Stimulated activated CD4-positive, alpha-beta T cell treated with anti-CD3 and anti-CD28 coated beads, Interleukin-2, amount 100 ng/mL, for 4 hours (primary cell): ENCODE results near the gene CDCP2.
"Not testable (repeated sequence)": the region's sequence is repeated elsewhere in the genome, so short reads cannot be mapped to it uniquely, and the experiment has no call there.

Source experiments
- DNase-seq: peaks from one replicate; pipeline ENCODE4 v3.0.0-alpha.2; 2020; ENCODE audit warnings: low read depth

The CDCP2 gene

DNA sequence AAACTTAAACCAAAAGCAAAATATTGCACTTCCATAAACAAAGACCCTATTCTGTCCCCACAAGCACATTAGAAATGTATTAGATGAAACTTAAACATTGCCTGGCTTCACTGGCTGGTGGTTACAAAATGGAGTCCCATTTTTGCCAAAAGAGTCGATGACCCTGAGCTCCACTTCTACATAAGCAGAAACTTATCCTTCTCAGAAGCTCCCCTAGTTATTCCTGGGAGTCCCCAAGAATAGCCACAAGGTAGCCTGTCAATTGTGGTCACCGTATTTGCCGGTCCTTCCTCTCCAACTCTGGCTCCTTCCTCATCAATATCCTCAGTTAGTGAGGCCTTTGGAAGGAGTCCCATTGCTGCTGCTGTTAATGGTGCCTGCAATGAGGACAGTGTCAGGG, 37.3 kb downstream of the CDCP2 start:
- no peak for DNase-seq

DNA sequence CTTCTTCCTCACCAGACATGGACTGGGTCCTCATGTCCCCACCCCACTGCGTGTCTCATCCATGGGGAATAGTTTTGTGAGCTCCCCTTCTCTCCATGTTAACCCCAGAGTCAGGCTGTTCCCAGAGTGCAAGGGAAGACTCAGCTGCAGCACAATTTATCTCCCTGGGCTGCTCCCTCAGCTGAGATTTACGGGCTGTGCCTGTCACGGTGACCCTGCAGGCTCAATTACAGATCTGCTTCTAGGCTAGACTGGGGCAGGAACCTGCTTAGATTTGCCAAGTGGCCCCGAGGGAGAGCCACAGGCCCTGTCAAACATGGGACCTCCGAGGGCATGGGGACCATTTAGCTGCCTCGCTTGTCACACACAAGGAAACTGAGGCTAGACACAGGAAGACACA, 37.8 kb downstream of the CDCP2 start:
- DNase-seq = no peak

DNA sequence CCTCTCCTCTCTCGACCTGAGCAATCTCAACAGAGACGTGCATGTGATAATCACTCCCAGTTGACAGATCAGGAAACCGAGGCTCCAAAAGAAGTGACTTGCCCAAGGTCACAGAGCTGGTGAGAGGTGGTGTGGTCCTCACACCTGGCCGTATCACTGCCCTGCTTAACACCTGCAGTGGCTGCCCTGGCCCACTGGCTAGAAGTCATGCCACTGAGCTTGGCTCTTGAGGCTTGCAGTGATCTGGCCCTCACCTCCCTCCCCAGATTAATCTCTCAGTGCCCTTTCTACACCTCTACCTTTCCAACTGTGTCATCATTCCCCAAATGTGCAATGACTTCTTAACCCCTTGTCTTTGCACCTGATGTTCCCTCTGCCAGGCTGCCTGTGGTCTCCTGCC, 38.8 kb downstream of the CDCP2 start:
- DNase-seq = no peak

DNA sequence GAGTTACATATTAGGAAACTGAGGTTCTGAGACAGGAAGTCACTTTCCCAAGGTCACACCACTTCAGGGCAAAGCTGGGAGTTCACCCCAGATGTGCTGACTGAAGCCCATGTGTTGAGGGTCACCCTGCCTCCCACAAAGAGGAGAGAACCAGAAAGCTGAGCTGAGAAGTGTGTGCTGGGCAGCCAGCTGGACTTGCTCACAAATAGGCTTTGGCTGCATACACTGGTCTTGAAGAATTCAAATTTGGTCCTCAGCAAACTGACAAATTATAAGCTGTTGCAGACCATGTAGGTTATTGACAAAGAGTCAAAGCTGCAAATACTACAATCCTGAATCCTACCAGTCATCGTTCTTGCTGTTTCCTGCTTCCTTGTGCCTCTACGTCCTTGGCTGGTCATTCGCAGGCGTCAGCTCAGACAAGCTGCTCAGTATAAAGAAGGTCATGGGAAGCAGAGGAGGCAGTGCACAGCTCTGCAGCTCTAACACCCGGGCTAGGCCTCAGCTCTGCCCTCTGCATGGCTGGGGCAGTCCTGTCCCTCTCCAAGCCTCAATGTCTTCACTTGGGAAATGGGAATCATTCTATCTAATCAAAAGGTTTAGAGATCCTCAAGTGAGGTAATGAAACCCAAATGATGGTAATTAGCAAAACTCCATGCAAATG, 40.0 kb downstream of the CDCP2 start:
- DNase-seq = no peak

DNA sequence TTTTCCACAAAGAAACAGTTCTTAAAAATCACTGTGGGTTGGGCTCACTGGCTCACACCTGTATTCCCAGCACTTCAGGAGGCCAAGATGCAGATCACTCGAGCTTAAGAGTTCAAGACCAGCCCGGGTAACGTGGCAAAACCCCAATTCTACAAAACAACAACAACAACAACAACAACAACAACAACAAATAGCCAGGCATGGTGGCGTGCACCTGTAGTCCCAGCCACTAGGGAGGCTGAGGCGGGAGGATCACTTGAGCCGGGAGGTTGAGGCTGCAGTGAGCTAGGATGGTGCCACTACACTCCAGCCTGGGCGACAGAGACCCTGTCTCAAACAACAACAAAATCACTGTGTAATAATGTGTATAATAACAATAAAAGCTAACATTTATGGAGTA, 40.8 kb downstream of the CDCP2 start:
- no peak for DNase-seq

DNA sequence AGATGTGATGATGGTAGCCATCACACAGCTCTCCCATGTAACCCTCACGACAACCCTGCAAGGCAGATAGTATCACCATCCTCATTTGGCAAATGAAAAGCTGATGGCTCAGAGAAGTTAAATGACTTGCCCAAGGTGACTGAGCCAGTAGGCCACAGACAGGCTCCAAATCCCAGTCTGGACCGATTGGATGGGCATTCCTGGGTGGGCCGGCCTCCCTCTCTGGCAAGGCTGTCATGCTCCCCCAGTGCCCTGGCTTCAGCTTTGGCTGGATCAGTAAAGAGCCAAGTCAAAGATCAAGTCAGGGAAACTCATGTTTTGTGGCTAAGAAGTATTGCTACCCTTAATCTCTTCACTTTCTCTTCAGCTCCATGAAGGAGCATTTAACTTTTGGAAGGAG, 41.2 kb downstream of the CDCP2 start:
- DNase-seq = no peak

DNA sequence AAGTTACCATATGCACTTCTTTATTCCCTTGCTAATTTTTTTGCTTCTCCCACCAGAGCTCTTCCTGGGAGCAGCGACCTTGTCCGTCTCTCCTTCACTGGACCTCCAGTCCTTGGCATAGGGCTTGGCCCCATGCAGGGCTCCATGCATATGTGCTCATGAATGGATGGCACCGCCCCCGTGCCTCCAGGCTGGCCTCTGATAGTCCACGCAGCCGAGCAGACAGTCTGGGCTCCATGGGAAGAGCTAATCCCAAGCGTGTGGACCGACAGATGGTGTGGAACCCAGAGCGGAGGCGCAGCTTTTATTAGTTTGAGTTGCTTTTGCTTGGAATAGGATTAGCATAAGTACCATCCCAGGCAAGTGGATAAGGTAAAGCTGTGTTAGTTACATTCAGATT, 41.8 kb downstream of the CDCP2 start:
- no peak for DNase-seq

DNA sequence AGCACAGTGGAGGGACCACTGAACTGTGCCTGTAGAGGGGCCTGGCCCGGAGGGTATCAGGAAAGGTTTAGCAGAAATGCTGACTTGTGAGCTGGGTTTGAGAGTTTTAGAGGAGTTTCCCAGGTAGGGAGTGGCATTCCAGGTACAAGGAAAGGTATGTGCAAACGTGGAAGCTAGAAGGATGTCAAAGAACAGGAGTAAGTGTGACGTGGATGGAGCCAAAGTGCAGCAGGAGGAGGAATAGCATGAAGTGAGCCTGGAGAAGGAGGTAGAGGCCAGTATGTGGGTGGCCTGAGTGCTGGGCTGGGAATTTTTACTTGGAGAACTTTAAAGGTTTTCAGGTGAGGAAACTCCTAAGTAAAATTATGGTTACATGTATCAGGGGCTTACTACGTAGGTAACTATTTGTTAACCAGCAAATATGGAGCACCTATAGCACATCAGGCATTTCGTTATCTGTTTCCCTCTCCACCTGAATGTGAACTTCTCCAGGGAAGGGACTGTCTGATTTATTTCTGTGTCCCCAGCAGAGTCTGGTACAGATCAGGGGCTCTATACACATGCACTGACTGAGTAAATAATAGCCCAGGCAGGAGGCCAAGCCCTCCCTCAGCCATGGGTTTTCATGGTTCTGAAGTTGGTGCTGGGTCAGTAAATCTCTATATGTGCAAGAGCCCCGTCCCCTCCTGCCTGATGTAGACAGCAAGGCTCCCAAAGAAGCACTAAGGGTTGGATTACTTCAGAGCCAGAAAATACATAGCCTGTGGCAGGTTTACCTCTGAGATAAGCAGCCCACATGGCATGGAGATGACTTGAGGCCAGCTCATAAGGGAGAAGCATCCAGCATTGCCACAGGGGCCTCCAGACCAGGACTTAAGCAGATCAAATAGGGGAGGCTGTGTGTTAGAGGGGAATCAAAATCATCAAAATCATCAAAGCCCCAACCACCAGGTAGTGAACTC, 43.4 kb downstream of the CDCP2 start:
- DNase-seq = no peak

DNA sequence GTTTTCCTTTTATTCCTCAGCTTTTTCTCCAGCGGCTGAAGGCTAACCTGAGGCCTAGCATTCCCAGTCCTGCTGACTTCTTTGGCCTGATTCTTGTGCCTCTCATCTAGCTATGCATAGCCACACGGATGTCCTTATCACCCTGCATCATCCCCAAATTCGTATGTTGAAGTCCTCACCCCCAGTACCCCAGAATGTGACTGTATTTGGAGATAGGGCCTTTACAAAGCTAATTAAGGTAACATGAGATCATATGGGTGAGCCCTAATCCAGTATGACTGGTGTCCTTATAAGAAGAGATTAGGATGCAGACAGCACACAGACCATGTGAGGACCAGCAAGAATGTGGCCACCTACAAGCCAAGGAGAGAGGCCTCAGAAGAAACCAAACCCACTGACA, 44.6 kb downstream of the CDCP2 start:
- no peak for DNase-seq

DNA sequence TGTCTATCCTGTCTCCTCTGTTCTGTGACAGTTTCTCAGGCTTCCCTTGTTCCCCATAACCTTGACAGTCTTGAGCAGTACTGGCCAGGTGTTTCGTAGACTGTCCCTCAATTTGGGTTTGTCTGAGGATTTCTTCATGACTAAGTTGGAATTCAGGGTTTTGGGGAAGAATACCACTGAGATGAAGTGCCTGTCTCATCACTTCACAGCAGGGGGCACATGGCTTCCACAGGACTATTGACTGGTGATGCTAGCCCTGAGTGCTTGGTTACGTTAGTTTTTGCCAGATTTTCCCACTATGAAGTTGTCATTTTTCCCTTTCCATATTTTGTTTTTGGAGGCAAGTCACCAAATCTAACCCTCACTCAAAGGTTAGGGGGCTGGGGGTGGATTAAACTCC, 45.7 kb downstream of the CDCP2 start:
- no peak for DNase-seq

DNA sequence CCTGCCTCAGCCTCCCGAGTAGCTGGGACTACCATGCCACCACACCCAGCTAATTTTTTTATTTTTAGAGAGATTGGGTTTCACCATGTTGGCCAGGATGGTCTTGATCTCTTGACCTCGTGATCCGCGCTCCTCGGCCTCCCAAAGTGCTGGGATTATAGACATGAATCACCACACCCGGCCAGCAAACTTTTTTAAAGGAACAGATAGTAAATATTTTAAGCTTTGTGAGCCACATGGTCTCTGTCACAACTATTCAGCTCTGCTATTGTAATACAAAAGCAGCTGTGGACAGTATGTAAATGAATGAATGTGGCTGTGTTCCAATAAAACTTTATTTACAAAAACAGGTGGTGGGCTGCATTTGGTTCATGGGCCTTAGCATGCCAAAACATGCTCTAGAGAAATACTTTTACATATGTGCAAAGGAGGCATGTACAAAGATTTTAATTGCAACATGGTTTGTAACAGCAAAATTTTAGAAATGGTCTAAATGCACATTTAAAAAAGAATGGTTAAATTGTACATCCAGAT, 47.0 kb downstream of the CDCP2 start:
- no peak for DNase-seq

DNA sequence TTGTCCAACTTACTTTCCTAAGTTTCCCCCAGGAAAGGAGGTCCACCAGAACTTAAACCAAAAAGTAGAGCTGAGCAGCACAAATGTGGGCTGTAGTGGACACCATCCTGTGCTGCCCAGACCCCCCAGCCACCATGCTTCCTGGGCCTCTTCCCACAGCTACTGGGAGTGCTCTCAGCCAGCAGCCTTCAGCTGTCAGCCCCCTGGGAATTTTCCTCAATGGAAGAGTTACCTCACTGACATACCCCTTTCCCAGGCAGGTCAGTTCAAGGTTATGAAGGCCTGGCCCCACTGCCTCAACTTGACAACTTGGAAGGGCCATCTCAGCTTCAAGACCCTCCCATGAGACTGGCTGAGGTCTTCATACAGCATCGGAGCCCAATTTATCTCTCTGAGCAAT, 47.7 kb downstream of the CDCP2 start:
- no peak for DNase-seq

DNA sequence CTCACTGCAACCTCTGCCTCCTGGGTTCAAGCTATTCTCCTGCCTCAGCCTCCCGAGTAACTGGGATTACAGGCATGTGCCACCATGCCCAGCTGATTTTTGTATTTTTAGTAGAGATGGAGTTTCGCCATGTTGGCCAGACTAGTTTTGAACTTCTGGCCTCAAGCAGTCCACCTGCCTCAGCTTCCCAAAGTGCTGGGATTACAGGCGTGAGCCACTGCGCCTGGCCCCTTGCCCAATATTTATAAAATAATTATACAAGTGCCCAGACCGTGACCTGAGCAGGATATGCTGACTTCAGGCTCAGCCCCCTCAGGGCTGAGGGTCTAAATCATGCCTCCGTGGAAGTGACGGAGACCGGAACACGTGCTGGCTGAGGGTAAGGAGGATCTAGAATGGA, 48.2 kb downstream of the CDCP2 start:
- not testable (repeated sequence) for DNase-seq

DNA sequence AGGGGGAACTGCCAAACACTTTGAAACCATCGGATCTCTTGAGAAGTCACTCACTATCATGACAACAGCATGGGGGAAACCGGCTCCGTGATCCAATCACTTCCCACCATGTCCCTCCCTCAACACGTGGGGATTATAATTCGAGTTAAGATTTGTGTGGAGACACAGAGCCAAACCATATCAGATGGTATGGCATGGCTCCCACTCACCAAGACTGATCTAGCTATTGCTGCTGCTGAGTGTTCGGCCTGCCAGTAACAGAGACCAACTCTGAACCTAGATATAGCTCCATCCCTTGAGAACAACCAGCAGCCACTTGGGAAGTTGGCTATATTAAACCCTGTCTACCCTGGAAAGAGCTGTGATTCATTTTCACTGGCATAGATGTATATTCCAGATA, 49.4 kb downstream of the CDCP2 start:
- no peak for DNase-seq

DNA sequence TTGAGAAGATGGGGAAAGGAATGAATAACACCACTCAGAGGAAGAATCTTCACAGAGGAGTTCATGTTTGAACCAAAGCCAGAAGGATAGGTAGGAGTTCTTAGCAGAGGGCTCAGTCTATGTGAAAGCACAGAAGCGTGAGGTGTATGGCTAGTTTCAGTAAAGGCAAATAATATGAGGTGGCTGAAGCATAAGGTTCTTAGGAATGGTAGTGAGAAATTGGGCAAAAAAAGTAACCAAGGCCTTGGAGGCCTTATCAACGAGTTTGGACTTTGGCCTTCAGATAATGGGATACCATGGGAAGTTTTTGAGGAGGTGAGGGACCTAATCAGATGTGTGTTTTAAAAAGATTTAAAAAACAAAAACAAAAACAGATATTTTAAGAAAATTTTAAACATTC, 52.3 kb downstream of the CDCP2 start:
- no peak for DNase-seq

DNA sequence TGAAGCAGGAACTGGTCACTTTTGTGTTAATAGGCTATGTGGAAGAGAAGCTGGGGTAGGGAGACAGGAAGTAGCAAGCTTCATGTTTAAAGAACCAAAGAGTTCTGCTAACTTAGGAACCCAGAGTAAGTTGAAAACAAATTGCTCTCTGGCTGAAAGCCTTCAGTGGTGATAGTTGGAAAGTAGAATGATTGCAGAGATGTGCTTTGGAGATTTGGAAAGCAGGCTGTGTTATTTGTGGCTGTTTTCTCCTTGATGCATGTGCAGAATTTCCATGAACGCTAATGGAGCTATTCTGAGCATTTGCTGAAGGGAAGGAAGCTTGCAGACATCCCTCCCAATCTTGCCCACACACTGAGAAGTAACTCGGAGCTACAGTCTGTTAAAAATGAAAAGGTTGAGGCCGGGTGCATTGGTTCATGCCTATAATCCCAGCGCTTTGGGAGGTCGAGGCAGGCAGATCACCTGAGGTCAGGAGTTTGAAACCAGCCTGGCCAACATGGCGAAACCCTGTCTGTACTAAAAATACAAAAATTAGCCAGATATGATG, 53.7 kb downstream of the CDCP2 start:
- no peak for DNase-seq

DNA sequence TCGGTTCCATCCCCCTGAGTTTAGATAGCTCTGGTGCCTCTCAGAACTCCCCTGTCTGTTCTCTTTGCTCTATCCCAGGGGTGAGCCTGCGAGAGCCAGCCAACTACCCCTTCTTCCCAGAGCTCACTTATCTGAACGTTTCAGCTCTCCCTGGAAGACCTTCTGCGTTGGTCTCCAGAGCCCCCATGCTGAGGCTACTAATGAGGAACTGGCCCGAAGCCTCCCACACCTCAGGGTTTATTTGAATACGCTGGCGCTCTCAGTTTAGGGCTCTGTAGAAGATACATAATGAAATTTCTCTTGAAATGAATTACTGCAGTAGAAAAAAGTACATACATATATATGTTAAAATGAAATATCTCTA, 55.9 kb downstream of the CDCP2 start:
- no peak for DNase-seq

DNA sequence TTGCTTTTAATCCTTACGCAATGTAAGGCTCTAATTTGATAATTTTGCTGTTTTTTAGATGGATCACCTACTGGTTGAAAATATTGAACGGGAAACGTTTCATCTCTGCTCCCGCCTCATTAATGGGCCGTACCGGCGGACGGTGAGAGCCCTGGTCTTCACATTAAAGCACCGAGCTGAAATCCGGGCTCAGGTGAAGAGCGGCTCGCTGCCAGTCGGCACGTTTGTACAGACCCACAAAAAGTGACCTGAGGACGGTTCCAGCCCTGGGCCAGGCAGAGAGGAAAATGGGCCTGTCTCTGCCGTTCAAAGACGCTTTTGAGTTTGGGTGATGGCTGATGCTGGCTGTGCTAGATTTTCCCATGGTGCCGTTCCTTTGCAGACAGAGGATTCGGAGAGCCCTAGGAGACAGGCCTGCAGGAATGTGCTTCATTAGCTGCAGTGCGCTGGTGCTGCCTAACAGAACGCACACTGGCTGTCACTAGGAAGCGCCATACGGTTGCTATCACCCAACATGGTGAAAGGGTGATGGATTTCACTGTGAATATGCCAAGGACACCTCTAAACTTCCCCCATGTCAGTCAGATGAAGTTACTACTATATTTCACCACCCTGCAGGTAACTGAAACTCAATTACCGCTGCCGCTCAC, 56.4 kb downstream of the CDCP2 start:
- DNase-seq = no peak

DNA sequence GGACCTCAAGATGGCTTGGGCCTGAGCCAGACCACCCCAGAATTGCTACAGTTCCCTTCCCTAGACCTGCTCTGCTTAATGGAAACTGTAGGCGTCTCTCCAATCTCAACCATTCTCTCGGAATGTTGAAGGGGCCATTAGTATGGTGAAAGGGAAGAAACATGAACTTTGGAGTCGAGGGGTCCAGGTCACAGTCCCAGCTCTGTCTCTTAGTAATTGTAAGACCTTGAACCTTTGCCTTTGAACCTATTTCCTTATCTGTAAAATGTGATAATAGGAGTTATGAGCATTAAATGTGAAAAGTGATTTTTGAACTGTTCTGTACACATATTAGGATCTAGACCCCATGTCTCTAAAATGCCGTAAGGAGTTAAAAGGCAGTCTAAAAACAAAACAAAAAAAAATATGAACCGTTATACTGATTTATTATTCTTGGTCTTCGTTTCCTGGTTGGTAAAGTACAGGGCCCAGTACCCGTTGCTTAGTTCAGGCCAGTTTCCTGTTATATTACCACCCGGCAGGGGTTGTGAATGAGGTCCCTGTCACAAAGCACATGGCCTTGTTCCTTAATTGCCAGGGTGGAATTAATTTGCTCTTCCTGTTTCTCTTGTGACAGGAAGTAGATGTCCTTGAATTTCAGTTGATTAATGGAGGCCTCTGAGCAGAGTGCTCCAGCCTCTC, 57.1 kb downstream of the CDCP2 start:
- DNase-seq = no peak

DNA sequence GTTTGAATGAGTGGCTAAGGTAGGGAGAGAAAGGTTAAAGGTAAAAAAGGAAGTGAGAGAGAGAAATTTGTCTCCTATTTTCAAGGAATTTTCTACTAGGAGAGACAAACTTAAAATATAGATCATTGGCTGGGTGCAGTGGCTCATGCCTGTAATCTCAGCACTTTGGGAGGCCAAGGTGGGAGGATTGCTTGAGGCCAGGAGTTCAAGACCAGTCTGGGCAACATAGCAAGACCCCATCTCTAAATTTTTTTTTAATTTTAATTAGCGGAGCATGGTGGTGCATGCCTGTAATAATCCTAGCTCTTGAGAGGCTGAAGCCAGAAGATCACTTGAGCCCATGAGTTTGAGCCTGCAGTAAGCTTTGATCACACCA, 58.1 kb downstream of the CDCP2 start:
- DNase-seq = not testable (repeated sequence)

DNA sequence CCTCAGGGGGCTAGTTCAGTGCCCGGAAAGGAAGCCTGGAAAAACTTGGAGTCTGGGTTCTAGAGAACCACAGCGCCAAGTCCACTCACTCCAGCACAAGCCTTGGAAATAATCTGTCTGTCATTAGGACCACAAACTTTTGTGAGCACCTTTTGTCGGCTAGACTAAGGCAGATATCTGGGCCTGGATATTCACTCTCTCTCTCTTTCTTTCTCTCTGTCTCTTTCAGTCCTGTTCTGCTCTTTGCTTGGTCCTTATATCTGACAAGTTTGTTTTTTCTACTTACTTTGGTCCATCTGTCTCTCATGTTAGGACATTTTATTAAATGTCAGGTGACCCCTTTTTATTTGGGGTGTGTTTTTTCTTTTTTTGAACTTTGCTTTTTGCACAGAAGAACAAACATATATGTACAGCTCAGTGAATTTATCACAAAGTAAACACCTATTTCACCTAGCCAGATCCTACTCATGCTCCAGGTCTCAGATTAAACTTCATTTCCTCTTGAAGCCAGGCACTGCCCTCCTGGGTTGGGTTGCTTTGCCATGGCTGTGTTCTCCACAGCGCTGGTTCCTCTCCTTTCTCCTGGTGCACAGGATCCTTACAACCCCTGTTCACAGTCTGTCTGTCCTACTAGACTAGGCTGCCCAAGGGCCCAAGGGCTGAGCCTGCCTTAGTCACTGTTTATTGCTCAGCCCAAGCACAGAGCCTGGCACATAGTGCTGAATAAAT, 58.6 kb downstream of the CDCP2 start:
- DNase-seq = no peak
